OCI-LY7 (cell line): ENCODE results near the gene TTC28. TPM values are rescaled to one million over a fixed set of nuclear protein-coding genes. Genes with fewer than 3 reads are reported as not detected.

Experiments
- BruUV-seq: library from RNA; stranded (reverse); fragments of 400-500 nt; replicated peaks from 2 replicates; lab custom pipeline; 2021; lab: Mats Ljungman, UMichigan
- CTCF ChIA-PET: fragments of 300-600 bp; sonication (Branson Sonifier 250); formaldehyde crosslinking; loops from one replicate; lab custom pipeline; 2022; ENCODE audit warnings: antibody characterized with exemption; ENCODE audit not compliant: unreplicated experiment; lab: Charles Lee
- POLR2A ChIA-PET: fragments of 300-600 bp; sonication (Branson Sonifier 250); formaldehyde crosslinking; loops from one replicate; lab custom pipeline; 2022; ENCODE audit warnings: antibody characterized with exemption; lab: Charles Lee
- DNase-seq: peaks from one replicate; pipeline ENCODE4 v3.0.0-alpha.2; 2015; ENCODE audit warnings: low spot score
- H2AFZ ChIP-seq: fragments of 200-600 bp; sonication (generic), shearing (Covaris generic); 2 replicates; pipeline ENCODE4 v1.6.1; 2014; ENCODE audit warnings: mild to moderate bottlenecking, antibody characterized with exemption, low read length, moderate library complexity
- H3K27ac ChIP-seq: fragments of 200-600 bp; sonication (generic); 2 replicates; pipeline ENCODE4 v1.5.1; 2014; ENCODE audit warnings: mixed run types, low read depth, mild to moderate bottlenecking, moderate library complexity, low read length, inconsistent platforms; ENCODE audit not compliant: poor library complexity, severe bottlenecking
- H3K36me3 ChIP-seq: fragments of 200-600 bp; sonication (generic); 2 replicates; pipeline ENCODE4 v1.6.1; 2014; ENCODE audit warnings: mild to moderate bottlenecking, antibody characterized with exemption, low read length, moderate library complexity, mixed read lengths; ENCODE audit not compliant: insufficient read depth
- H3K4me1 ChIP-seq: fragments of 200-600 bp; sonication (generic); 2 replicates; pipeline ENCODE4 v1.5.1; 2014; ENCODE audit warnings: mild to moderate bottlenecking, low read length; ENCODE audit not compliant: insufficient read depth, poor library complexity, severe bottlenecking
- H3K4me2 ChIP-seq: fragments of 200-600 bp; sonication (generic); 2 replicates; pipeline ENCODE4 v1.6.1; 2014; ENCODE audit warnings: mild to moderate bottlenecking, low read length
- H3K4me3 ChIP-seq: fragments of 200-600 bp; sonication (generic); 2 replicates; pipeline ENCODE4 v1.5.1; 2014; ENCODE audit warnings: mild to moderate bottlenecking, low read depth, low read length; ENCODE audit not compliant: poor library complexity, severe bottlenecking
- H3K79me2 ChIP-seq: fragments of 200-600 bp; sonication (generic); 2 replicates; pipeline ENCODE4 v1.6.1; 2016; ENCODE audit warnings: low read depth, mild to moderate bottlenecking, low read length, moderate library complexity, mixed read lengths; ENCODE audit not compliant: insufficient read depth
- H3K9me2 ChIP-seq: fragments of 200-600 bp; sonication (generic); 2 replicates; pipeline ENCODE4 v1.6.1; 2016; ENCODE audit warnings: mild to moderate bottlenecking, low read length, mixed read lengths; ENCODE audit not compliant: insufficient read depth
- H3K9me3 ChIP-seq: fragments of 200-600 bp; sonication (generic); 2 replicates; pipeline ENCODE4 v1.6.1; 2014; ENCODE audit warnings: mild to moderate bottlenecking, mixed run types, low read length, mixed read lengths
- H4K20me1 ChIP-seq: fragments of 200-600 bp; sonication (generic); 2 replicates; pipeline ENCODE4 v1.6.1; 2014; ENCODE audit warnings: mild to moderate bottlenecking, antibody characterized with exemption, low read length, moderate library complexity, mixed read lengths; ENCODE audit not compliant: insufficient read depth
- EZH2phosphoT487 ChIP-seq: fragments of 200-600 bp; sonication (generic); IDR thresholded peaks from 2 replicates; pipeline ENCODE4 v1.6.1; 2018; ENCODE audit warnings: low read depth, borderline replicate concordance, mild to moderate bottlenecking, mixed run types, antibody characterized with exemption, low read length, moderate library complexity, mixed read lengths
- intact Hi-C: fragments of 100-400 bp; cut with micrococcal nuclease; formaldehyde crosslinking; loops from one replicate; pipeline ENCODE4 v1.10.0; 2022; ENCODE audit not compliant: unreplicated experiment
- total RNA-seq, 2 experiments: library from RNA; depleted of rRNA in 1 of 2; stranded (reverse); fragments of >200 nt in 1 of 2; shearing (Covaris generic) in 1 of 2; gene quantifications; 2 replicates each; pipeline ENCODE4 v1.2.3, GENCODE V29; 2014 to 2022
- TF ChIP-seq, protein P1 (sequence below): fragments of 200-600 bp; sonication (generic); conservative IDR thresholded peaks from 2 replicates; pipeline ENCODE4 v1.5.1; 2014; ENCODE audit warnings: mild to moderate bottlenecking, antibody characterized with exemption, low read length, moderate library complexity, mixed read lengths

The TTC28 gene
- total RNA-seq, 2 experiments from 2014 or later = under 0.01 to 0.55 TPM

GRCh38 chr22:28585324-28585723, 94.3 kb downstream of the TTC28 start:
- Histone ChIP-seq H3K9me2 (no peaks in the 10 kb centered on the region), H3K79me2 (no peaks in the 10 kb centered on the region), H3K27ac (no peak overlapping the region), H4K20me1 (no peaks in the 10 kb centered on the region), H3K36me3 (no peaks in the 10 kb centered on the region), H3K4me2 (no peak overlapping the region), H3K4me1 (no peaks in the 10 kb centered on the region), H3K9me3 (no peaks in the 10 kb centered on the region), H3K4me3 (no peak overlapping the region), H2AFZ (no peak overlapping the region)
- TF ChIP-seq, protein P1, sequence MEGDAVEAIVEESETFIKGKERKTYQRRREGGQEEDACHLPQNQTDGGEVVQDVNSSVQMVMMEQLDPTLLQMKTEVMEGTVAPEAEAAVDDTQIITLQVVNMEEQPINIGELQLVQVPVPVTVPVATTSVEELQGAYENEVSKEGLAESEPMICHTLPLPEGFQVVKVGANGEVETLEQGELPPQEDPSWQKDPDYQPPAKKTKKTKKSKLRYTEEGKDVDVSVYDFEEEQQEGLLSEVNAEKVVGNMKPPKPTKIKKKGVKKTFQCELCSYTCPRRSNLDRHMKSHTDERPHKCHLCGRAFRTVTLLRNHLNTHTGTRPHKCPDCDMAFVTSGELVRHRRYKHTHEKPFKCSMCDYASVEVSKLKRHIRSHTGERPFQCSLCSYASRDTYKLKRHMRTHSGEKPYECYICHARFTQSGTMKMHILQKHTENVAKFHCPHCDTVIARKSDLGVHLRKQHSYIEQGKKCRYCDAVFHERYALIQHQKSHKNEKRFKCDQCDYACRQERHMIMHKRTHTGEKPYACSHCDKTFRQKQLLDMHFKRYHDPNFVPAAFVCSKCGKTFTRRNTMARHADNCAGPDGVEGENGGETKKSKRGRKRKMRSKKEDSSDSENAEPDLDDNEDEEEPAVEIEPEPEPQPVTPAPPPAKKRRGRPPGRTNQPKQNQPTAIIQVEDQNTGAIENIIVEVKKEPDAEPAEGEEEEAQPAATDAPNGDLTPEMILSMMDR = no peak
- TF ChIP-seq EZH2phosphoT487 = no peak
- no peak for DNase-seq
- ChIA-PET CTCF (no interaction called here), POLR2A (no interaction called here)
- no TSS peak for BruUV-seq
- intact Hi-C loops = no loop called here

DNA sequence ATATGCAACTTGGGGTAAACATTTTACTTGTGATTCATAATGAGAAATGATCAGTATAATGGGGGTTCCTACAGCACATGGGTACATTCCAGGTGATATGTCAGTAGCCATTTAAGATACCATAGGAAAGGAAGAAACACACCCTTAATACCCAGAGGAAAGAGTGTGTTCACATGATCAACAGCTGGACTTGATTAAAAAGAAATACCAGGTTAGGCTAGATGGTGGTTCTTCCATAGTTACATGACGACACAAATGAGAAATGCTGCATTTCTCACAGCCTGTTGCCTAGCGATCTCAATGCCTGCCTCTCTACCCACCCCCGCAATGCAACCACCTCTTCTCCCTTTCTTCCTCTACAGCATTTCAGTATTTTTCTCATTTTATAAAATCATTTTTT, 96.8 kb downstream of the TTC28 start:
- Histone ChIP-seq H3K9me3 (no peaks in the 10 kb centered on the region), H3K4me1 (no peaks in the 10 kb centered on the region), H3K79me2 (no peaks in the 10 kb centered on the region), H4K20me1 (no peaks in the 10 kb centered on the region), H2AFZ (no peak overlapping the region), H3K27ac (no peak overlapping the region), H3K4me2 (no peak overlapping the region), H3K9me2 (no peaks in the 10 kb centered on the region), H3K36me3 (no peaks in the 10 kb centered on the region), H3K4me3 (no peak overlapping the region)
- no peak for TF ChIP-seq EZH2phosphoT487
- TF ChIP-seq, protein P1 = no peak
- POLR2A ChIA-PET = no interaction called here
- CTCF ChIA-PET = no interaction called here
- BruUV-seq = no TSS peak
- intact Hi-C loops = no loop called here
- no peak for DNase-seq

- ChIA-PET POLR2A (no interaction called here), CTCF (no interaction called here)
- TF ChIP-seq EZH2phosphoT487 = no peak
- TF ChIP-seq, protein P1 = no peak
Measured at GRCh38 chr22:28581016-28581415, 98.6 kb downstream of the TTC28 start.

More at GRCh38 chr22:28581016-28581415, 98.6 kb downstream of the TTC28 start:
- DNase-seq = no peak
- Histone ChIP-seq H3K36me3 (no peaks in the 10 kb centered on the region), H3K9me3 (no peaks in the 10 kb centered on the region), H4K20me1 (no peaks in the 10 kb centered on the region), H3K79me2 (no peaks in the 10 kb centered on the region), H3K4me2 (no peak overlapping the region), H3K9me2 (no peaks in the 10 kb centered on the region), H2AFZ (no peak overlapping the region), H3K27ac (no peak overlapping the region), H3K4me1 (no peaks in the 10 kb centered on the region), H3K4me3 (no peak overlapping the region)
- intact Hi-C loops = no loop called here
- no TSS peak for BruUV-seq
